Hepatocyte (in vitro differentiated cells): Measurements from ENCODE around the gene CREB5.

Experiments used
- EZH2 ChIP-seq: fragments of 200-600 bp; sonication (generic); IDR thresholded peaks from 2 replicates; pipeline ENCODE4 v1.6.1; 2016; ENCODE audit warnings: antibody characterized with exemption, mild to moderate bottlenecking, borderline replicate concordance
- EZH2phosphoT487 ChIP-seq: fragments of 200-600 bp; sonication (generic); IDR thresholded peaks from one replicate; pipeline ENCODE4 v1.6.1; 2018; ENCODE audit warnings: antibody characterized with exemption, mild to moderate bottlenecking, low read depth, moderate library complexity; ENCODE audit not compliant: unreplicated experiment, severe bottlenecking
- TF ChIP-seq, protein P1 (sequence below): fragments of 200-600 bp; sonication (generic); IDR thresholded peaks from 2 replicates; pipeline ENCODE4 v1.5.1; 2016; ENCODE audit warnings: antibody characterized with exemption, mild to moderate bottlenecking; ENCODE audit not compliant: poor library complexity

DNA sequence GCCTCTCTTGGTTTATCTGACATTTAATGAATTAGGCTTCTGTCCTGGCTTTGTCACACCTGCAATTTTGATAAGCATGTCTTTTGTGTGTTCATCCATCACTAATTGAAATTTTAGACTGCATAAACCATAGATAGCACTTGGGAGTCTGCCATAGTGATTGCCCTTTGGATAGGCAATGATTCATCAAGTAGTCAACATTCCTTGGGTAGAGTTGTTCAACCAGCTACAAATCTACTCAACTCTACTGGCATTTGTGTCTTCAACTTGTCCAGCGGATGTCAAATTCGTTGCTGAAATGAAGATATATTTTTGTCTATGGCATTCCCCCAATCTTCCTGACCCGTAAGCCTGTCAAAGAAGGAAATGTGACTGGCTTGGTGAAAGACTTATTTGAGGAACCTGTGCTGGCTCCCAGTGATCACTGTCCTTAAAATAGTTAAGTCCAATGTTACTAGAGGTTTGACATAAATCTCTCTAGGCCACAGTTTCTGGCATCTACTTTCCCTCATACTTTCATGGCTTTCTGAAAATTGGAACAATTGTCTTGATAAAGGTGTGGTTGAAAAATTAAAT, 33.7 kb upstream of the CREB5 start:
- TF ChIP-seq, protein P1, sequence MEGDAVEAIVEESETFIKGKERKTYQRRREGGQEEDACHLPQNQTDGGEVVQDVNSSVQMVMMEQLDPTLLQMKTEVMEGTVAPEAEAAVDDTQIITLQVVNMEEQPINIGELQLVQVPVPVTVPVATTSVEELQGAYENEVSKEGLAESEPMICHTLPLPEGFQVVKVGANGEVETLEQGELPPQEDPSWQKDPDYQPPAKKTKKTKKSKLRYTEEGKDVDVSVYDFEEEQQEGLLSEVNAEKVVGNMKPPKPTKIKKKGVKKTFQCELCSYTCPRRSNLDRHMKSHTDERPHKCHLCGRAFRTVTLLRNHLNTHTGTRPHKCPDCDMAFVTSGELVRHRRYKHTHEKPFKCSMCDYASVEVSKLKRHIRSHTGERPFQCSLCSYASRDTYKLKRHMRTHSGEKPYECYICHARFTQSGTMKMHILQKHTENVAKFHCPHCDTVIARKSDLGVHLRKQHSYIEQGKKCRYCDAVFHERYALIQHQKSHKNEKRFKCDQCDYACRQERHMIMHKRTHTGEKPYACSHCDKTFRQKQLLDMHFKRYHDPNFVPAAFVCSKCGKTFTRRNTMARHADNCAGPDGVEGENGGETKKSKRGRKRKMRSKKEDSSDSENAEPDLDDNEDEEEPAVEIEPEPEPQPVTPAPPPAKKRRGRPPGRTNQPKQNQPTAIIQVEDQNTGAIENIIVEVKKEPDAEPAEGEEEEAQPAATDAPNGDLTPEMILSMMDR: no peak
- TF ChIP-seq EZH2phosphoT487: no peak
- TF ChIP-seq EZH2: no peak
